ELR (cell line): ENCODE measurements around the gene LUC7L3.
"Not testable (repeated sequence)": the region's sequence is repeated elsewhere in the genome, so short reads cannot be mapped to it uniquely, and the experiment has no call there.

Experiments
- DNase-seq: peaks from one replicate; pipeline ENCODE4 v3.0.0-alpha.2; 2015; ENCODE audit warnings: low read depth

LUC7L3 gene

DNA sequence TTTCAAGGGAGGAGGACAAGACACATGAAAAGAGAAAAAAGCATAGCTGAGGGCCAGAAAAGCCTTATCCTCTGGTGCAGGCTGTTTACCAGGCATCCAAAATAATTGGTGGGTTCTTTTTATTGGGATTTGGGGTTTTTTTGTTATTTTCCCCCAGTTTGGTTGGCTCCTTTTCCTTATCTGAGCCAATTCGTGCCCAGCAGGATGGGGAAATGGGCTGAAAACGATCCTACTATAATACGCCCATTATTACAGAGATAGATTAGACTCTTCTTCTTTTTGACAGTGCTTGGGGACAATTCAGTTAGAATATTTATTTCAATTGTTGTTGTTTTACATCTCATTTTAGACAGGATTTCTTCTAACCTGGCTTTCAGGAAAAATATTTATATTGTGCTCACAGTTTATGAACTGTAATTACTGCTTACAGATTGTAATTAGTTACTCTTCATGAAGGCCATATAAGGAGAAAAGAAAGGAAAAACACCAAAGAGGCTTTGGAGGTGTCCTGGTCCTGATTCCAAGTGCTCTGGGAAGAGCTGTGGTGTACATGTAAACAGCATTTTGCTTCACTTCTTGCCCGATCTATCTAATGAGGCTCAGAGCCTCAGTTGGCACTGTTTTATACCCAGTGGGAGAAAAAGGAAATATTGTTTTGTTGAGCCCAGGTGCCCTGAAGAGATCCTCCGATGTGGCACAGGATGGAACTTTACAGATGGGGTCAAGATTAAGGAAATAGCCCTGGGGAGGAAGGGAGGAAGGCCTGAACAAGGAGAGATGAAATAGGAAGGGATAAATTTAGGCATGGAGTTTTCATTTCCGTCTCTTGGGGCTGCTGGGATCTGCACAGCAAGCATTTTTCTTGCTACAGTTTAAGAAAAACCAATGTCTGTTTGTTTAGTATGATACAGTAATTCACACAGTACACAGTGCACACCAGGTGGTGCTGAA lies 11.1 kb upstream of the LUC7L3 start:
- peak; percentile 44 for DNase-seq

DNA sequence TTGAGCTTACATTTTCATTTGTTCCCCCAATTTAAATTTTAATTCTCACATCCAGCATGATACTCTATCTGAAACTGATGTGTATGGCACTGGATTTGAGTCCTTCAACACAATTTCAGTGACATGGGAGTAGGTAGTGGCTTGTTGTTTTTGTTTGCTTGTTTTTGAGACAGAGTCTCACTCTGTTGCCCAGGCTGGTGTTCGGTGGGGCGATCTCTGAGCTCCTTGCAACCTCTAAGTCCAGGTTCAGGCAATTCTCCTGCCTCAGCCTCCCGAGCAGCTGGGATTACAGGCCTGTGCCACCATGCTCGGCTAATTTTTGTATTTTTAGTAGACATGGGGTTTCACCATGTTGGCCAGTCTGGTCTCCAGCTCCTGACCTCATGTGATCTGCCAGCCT lies 10.3 kb upstream of the LUC7L3 start:
- DNase-seq = not testable (repeated sequence)

DNA sequence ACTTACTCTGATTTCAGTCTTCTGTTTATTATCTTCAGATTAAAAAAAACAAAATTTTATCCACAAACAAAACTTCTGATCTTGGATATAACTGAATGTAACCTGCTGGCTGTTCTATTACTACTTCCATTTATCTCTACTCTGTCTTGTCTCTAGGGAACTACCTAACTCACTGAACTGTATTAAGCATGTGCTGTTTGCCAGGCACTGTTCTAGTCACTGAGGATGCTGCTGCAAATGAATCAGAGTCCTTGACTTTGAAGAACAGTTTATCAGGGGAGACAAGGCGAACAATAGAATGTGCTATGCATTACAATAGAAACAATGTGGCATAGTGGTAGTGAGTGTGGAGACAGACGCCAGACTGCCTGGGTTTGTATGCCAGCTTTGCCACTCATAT lies 9.4 kb upstream of the LUC7L3 start:
- DNase-seq = no peak

DNA sequence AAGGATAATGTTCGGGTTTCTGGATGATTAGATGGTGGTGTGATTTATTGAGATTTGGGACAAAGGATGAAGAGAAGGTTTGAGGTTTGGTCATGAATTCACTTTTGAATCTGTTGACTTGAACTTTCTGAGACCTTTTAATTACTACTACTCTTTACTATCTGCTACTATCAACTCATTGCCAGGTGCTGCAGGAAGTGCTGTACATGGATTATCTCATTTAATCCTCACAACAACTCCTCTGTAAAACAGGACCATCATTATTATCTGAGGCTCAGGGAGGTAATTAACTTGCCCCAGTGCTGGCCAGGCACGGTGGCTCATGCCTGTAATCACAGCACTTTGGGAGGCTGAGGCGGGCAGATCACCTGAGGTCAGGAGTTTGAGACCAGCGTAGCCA lies 8.8 kb upstream of the LUC7L3 start:
- no peak for DNase-seq

DNA sequence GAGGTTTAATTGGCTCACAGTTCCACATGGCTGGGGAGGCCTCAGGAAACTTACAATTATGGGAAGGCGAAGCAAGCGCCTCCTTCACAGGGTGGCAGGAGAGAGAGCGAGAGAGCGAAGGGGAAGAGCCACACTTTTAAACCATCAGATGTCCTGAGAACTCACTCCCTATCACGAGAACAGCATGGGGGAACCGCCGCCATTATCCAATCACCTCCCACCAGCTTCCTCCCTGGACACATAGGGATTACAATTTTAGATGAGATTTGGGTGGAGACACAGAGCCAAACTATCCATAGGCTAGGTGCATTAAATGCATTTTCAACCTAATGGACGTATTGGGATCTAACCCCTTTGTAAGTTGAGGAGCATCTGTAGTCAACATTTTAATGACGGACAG lies 6.8 kb upstream of the LUC7L3 start:
- no peak for DNase-seq

DNA sequence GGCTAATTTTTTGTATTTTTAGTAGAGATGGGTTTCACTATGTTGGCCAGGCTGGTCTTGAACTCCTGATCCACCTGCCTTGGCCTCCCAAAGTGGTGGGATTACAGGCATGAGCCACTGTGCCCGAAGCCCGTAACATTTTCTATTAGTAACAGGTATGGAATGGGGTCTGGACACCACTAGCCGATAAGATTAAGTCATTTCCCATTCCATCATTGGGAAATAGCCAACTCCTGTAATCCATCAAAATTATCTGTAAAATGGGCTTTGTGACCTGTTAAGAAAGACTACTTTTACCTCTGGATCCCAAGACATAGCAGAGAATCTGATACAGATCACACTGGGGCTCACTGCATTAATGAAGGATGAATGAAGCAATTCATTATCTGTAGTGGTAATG lies 3.9 kb upstream of the LUC7L3 start:
- DNase-seq = peak; percentile 61

DNA sequence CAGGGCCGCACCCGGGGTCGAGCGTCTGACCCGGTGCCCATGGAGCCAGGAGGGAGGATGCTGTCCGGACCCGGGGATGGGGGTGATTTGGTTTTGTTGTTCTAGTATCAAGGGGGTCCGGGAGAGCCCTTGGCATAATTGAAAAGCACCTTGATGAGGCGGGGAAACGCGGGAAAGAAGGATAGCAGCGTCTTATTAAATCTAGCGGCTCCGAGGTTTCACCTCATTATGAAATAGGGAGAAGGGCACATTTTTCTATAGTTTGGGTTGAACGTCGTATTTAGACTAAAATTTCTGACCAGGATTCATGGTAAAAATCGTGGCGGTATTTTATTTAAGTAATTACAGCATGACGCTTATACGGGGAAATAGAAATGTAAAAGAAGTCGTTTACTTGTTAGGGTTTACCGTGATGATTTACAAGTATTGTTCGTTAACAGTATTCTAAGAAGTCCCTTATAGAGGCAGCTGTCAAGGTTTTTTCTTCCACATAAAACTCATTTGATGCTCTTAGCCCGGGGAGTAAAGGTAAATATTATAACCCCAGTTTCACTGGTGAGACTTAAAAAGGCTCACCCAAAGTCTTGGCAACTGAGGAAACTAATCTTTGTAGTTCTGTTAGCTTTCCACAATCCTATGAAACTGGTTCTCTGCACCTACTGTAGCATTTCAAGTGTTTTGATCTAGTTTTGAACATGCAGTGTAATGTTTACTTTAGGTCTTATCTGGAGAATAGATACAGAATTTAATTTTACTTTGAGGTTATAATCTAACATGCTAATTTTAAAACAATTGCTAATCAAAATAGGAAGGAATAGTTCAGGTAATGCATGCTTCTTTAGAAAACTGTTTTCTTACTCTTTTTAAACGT lies 756 bp downstream of the LUC7L3 start:
- DNase-seq = no peak

DNA sequence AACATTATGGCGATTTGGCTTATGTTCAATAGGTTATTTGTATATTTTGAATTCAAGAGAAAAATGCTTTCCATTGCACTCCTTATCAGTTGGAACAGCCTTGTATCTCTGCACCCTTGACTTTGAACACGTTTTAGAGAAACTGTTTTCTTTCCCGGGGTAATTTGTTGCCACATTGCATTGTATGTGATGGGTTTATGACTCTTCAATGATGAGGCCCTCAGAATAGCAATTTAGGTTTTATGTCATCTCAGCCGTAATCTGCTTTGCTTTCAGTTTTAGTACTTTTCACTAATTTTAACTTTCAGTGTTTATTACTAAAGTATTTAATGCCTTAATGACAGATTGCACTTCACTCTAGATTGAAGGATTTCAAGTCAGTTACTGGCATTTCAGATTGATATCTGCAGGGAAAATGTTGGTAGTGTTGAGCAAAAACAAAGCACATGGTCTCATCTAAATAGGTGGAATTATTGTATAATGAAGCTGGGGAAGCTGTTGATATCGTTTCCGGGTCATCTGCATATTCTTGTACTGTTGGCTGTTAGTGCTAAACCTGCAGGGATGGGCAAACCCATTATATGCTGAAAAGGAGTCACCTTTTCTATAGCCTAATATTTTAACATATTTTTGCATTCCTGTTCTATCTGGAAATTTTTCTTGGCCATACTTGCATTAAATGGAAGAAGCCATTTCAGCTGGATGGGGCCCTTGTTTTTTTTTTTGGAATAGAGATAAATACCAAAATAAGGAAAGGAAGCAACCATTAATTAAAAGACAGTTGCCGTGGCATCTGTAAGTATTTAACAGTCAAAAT lies 2.0 kb downstream of the LUC7L3 start:
- DNase-seq = peak; percentile 48

DNA sequence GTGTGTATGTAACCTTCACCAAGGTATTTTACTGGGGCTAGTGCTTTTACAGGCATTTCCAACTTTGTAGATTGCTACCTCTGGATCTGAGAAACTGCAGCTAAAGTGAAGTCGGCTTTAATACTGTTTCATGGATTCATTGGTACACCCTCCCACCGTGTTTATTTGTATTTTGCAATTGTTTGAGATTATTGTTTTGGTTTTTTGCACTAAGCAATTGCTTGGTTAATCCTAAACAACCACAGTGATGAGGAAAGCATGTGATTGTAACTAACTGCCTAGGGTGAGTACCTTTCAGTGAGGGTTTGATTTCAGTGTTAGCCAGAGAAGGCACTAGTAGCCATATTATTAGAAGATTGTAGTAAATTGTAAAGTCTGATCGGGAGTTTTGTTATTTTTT lies 3.3 kb downstream of the LUC7L3 start:
- no peak for DNase-seq

DNA sequence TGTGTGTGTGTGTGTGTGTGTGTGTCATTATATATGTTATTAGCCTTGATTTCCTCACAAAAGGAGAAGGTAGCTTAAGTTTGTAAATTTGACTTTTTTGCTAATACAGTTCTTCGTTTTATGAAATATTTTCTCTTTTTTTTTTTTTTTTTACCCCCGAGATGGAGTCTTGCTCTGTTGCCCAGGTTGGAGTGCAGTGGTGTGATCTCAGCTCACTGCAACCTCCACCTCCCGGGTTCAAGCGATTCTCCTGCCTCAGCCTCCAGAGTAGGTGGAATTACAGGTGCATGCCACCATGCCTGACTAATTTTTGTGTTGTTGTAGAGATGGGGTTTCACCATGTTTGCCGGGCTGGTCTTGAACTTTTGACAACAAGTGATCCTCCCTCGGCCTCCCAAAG lies 5.2 kb downstream of the LUC7L3 start:
- not testable (repeated sequence) for DNase-seq

DNA sequence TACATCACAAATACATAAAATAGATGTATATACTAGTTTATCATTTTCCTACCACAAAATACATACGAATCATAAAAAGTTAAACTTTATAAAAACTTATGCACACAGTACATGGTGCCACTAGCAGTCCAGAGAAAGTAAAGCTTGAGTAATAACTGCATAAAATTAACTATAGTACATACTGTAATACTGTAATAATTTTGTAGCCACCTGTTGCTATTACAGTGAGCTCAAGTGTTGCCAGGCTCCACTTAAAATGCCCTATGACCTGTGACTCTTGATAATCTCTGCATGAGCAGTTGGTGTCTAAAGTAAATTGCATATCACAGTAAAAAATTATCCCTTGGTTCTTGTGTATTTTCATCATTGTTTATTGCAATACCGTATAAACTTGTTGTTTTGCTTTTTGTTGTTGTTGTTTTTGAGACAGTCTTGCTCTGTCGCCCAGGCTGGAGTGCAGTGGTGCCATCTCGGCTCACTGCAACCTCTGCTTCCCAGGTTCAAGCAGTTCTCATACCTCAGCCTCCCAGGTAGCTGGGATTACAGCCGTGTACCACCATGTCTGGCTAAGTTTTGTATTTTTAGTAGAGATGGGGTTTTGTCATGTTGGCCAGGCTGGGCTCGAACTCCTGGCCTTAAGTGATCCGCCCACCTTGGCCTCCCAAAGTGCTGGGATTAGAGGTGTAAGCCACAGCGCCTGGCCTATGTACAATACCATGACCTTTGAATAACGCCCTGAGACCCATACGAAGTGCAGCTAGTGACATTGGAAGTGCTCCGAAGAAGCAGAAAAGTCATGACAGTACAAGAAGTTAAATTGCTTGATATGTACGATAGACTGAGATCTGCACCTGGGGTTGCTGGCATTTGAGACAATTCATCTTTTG lies 6.6 kb downstream of the LUC7L3 start:
- DNase-seq = no peak

DNA sequence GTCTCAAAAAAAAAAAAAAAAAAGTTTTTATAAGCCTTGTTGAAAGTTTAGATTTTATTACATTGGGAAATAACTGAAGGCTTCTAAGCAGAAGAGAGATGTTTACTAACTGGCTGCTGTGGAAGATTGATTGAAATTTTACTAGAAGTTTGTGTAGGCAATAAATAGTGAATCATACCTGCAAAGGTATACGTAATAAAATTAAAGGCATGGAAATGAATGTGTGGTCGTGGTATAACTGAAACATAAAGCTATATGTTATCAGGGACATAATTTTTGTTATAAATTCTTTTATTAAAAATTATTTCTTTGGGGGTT lies 8.7 kb downstream of the LUC7L3 start:
- no peak for DNase-seq

DNA sequence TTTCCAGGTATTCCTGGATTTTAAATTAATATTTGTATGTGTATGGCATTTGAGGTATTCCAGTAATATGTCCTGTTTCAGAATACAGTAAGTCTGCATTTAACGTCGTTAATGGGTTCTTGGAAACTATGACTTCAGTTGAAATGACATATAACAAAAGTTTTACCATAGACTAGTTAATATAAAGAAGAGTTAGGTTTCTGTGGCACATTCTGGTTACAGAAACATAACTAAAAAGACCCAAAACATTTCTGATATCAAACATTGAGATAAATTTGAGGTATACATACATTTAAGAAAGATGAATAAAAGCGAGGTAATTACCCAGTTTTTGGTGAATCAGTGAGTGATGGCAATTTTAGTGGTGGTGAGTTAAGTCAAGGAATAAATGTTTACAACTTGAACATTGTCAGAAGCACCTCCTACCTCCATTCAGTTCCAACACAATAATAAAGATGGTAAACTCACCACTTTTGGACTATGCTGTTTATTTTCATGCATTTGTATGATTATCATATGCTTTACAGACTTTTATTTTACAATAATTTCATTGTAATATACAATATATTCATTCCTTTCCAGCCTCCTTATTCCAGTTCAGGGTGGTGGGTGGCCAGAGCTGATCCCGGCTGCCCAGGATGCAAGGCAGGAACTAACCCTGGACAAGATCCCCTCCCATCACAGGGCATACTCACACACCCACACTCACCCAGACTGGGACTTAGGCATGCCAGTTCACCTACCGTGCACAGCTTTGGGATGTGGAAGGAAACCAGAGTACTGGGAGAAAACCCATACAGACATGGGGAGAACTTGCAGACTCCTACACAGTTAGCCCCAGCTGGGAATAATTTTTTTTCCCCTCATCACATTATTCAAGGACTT lies 9.7 kb downstream of the LUC7L3 start:
- no peak for DNase-seq

DNA sequence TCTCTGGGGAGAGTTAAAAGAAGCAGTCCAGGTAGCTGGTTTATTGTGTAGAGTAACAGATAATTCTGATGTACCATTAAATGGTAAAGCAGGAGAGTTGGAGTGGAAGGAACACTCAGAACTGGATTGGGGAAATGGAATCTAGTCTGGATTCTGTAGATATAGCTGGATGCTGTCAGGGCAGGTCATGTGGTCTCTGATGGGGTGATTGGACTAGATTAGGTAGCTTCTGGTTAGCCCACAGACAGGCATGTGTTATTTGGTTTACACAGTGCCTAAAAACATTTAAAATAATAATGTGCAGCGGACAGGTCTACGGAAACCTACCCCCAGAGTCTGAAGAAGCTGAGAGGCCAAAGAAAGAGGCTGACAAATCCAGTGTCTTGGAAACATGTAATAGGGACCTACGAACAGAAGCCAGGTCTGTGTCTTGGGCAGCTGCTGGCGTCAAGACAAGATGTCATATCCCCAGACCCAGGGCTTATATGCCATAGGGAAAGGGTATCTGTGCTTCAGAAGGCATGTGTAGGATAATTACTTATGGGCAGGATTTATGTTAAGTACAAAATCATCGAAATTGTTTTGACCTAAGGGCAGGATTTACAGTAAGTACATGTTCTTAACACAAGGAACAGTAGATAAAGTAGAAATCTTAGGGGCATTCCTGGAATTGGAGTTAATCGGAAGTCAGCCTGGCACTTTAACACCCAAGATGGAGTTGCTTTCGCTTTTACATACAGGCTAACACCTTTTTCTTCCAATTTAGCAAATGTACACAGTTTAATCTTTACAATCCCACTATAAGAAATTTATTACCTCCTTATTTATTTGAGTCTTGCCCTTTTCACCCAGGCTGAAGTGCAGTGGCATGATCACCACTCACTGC lies 12.4 kb downstream of the LUC7L3 start:
- DNase-seq = no peak

DNA sequence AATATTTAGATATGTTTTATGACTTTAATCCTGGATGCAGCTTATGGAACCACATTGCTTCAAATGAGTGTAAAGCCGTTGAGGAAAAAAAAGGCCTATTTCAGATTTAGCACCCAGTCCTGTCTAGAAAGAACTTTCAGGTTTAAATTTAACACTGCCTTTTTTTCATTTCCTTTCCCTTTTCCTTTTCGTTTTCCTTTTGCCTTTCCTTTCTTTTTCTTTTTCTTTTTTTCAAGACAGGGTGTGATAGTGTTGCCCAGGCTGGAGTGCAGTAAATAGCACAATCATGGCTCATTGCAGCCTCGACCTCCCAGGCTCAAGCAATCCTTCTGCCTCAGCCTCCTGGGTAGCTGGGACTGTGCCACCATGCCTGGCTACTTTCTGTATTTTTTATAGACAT lies 15.9 kb downstream of the LUC7L3 start:
- no peak for DNase-seq

DNA sequence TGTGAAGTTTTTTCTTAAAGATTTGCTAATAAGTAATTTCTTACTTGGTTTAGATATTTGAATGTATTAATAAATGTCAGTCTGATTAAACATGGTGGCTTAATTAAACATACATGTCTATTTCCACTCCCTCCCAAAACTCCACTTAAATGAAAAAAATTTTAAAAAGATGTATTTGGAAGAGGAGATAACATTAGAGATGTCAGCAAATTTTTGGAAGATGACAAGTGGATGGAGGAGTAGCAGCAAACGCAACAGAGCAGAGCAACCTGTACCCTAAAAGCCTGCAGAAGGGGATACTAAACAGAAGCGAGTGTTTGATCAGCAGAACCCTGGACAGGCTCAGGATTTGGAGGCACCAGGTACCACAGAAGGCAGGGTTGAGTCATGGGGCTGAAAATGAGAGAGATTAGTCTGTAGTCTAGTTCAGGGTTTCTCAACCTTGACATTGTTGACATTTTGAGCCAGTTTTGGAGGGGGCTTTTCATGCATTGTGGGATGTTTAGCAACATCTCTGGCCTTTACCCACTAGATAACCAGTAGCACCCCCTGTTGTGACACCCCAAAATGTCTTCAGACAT lies 17.8 kb downstream of the LUC7L3 start:
- DNase-seq = no peak

DNA sequence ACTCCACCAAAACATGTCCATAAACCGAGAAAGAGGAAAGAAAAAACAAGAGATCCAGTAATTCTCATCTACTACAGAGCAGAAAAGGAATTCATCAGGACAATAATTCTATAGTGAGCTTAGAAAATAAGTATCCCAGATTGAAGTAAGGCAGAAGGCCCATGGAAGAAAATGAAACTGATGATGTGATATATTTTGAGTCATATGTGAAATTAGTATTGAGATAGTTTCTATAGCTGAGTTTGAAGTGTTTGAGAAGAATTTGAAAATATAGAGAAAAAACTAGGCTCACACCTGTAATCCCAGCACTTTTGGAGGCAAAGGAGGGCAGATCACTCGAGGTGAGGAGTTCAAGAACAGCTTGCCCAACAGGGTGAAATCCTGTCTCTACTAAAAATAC lies 19.7 kb downstream of the LUC7L3 start:
- DNase-seq = no peak

DNA sequence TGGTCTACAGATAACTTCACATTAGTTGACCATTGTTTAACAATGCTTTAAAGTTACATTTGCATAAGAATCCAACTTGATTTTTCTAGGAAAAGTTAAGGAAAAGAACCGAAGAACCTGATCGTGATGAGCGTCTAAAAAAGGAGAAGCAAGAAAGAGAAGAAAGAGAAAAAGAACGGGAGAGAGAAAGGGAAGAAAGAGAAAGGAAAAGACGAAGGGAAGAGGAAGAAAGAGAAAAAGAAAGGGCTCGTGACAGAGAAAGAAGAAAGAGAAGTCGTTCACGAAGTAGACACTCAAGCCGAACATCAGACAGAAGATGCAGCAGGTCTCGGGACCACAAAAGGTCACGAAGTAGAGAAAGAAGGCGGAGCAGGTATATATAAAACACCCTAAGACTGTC lies 26.2 kb downstream of the LUC7L3 start:
- DNase-seq = no peak

DNA sequence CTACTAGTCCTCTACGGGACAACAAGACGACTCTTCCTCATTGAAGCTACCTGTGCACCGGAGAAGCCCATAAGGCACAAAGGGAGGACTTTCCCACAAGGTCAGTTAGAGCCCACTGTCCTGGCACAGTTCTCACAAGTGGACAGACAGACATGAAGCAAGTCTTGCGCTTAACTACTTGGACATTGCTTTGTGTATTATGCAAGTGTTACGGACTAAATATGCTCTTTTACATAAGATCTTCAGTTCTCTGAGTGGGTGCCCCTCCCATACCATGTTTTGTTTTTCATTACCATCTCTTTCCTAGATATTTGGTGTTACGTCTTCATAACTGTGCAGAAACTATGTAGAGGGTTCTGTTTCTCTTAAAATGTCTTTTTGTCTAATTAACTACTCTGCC lies 29.8 kb downstream of the LUC7L3 start:
- no peak for DNase-seq
